ENCODE measurements around the gene PSMG1.
A peak's percentile ranks its signal among the peaks of the same experiment; 100 is the strongest.
"Not testable (repeated sequence)": the region's sequence is repeated elsewhere in the genome, so short reads cannot be mapped to it uniquely, and the experiment has no call there.

Gene PSMG1

DNA sequence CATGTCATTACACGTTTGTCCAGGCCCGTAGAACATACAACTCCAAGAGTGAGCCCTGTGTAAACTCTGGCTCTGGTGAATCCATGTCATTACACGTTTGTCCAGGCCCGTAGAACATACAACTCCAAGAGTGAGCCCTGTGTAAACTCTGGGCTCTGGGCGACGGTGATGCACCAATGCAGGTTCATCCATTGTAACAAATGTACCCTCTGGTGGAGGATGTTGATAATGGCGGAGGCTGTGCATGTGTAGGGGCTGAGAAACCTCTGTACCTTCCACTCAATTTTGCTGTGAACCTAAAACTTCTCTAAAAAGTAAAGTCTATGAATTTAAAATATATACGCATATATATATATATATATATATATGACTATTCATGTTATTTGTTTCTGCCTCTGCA is 47.1 kb downstream of the PSMG1 start:
- H3K4me3 ChIP-seq (ENCODE audit: low read depth, low read length); H3K27me3 ChIP-seq (replicated peaks); H3K27ac ChIP-seq; H3K36me3 ChIP-seq (replicated peaks); in situ Hi-C loops (cut with HindIII; ENCODE audit: low pct_ligation_motif_present, low sequenced_read_pairs): not testable (repeated sequence)
- TF ChIP-seq, protein P1, sequence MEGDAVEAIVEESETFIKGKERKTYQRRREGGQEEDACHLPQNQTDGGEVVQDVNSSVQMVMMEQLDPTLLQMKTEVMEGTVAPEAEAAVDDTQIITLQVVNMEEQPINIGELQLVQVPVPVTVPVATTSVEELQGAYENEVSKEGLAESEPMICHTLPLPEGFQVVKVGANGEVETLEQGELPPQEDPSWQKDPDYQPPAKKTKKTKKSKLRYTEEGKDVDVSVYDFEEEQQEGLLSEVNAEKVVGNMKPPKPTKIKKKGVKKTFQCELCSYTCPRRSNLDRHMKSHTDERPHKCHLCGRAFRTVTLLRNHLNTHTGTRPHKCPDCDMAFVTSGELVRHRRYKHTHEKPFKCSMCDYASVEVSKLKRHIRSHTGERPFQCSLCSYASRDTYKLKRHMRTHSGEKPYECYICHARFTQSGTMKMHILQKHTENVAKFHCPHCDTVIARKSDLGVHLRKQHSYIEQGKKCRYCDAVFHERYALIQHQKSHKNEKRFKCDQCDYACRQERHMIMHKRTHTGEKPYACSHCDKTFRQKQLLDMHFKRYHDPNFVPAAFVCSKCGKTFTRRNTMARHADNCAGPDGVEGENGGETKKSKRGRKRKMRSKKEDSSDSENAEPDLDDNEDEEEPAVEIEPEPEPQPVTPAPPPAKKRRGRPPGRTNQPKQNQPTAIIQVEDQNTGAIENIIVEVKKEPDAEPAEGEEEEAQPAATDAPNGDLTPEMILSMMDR (IDR thresholded peaks at IDR 0.05; ENCODE audit: low read depth, low read length, missing control alignments) = peak; percentile 55
- DNase-seq = peak; percentile 35

DNA sequence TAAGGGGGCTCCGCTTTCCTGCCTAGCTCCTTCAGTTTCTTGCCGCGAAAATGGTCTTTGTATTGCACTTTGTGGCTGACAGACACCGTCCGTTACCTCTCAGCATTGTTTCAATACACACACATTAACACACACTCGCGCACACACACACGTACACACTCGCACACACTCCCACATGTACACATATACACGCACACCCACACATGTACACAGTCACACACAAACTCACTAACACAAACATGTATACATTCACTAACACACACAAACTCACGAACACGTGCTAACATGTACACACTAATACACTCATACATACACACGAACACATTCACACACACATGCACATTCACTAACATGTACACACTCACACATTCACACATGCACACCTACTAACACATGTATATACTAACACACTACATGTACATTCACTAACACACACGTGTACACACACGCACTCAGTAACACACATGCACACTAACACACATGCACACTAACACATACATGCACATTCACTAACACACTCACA is 48.9 kb downstream of the PSMG1 start:
- TF ChIP-seq, protein P1 (IDR thresholded peaks at IDR 0.05; ENCODE audit: low read depth, low read length, missing control alignments) = no peak
- DNase-seq = no peak
- in situ Hi-C loops (cut with HindIII; ENCODE audit: low pct_ligation_motif_present, low sequenced_read_pairs) = no loop called here
- Histone ChIP-seq H3K36me3 (replicated peaks) (no peaks in the 10 kb centered on the region), H3K27me3 (replicated peaks) (no peaks in the 10 kb centered on the region), H3K27ac (no peak overlapping the region), H3K4me3 (ENCODE audit: low read depth, low read length) (no peak overlapping the region)

DNA sequence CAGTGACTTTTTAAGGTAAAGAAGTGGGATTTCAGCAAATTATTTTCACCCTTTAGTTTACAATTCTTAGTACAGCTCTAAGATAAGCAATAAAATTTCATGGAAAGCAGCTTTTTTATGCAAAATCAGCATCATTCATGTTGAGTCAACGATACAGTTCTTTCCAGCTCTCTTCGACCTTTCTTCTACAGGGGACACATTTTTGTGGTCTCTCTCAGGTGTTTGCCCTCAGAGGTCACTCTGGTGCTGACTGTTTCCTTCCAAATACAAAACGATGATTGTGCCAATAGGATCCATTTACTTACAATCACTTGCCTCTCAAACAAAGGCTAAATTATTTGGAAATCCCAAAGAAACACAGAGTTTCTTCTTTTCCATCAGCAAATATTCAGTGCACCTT is 51.0 kb downstream of the PSMG1 start:
- no peak overlapping the region for H3K4me3 ChIP-seq (ENCODE audit: low read depth, low read length)
- H3K27ac ChIP-seq = no peak overlapping the region
- in situ Hi-C loops (cut with HindIII; ENCODE audit: low pct_ligation_motif_present, low sequenced_read_pairs) = no loop called here
- no peaks in the 10 kb centered on the region for H3K27me3 ChIP-seq (replicated peaks)
- H3K36me3 ChIP-seq (replicated peaks) = no peaks in the 10 kb centered on the region
- TF ChIP-seq, protein P1 (IDR thresholded peaks at IDR 0.05; ENCODE audit: low read depth, low read length, missing control alignments) = no peak
- no peak for DNase-seq

DNA sequence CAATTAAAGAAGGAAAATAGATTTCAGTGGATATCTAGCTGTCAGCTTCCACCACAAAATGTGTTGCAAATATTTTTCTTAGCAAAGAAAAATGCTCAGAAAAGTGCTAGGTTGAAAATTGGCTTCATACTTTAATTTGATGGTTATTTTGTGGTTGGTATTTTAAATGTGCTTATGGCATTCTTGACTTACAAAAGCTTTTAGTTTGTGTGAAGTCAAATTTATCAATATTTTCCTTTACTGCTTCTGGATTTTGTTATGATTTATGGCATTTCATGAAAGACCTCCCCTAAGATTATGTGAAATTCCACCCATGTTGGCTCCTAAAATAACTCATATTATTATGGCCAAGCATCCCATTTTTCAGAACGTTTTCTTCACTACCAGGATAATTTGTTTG is 51.5 kb downstream of the PSMG1 start:
- no peaks in the 10 kb centered on the region for H3K36me3 ChIP-seq (replicated peaks)
- in situ Hi-C loops (cut with HindIII; ENCODE audit: low pct_ligation_motif_present, low sequenced_read_pairs) = no loop called here
- H3K27me3 ChIP-seq (replicated peaks) = no peaks in the 10 kb centered on the region
- H3K4me3 ChIP-seq (ENCODE audit: low read depth, low read length) = no peak overlapping the region
- TF ChIP-seq, protein P1 (IDR thresholded peaks at IDR 0.05; ENCODE audit: low read depth, low read length, missing control alignments) = no peak
- no peak for DNase-seq
- H3K27ac ChIP-seq = no peak overlapping the region

DNA sequence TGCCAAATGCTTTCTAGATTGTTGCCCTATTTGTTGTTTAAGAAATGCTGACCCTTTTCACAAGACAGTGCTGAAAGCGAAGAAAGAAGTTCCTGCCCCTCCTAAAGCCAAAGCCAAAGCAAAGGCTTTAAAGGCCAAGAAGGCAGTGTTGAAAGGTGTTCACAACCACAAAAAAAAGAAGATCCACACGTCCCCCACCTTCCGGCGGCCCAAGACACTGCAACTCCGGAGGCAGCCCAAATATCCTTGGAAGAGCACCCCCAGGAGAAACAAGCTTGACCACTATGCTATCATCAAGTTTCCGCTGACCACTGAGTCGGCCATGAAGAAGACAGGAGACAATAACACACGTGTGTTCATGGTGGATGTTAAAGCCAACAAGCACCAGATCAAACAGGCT is 55.7 kb downstream of the PSMG1 start:
- no peak for DNase-seq
- no peak overlapping the region for H3K27ac ChIP-seq
- H3K4me3 ChIP-seq (ENCODE audit: low read depth, low read length) = no peak overlapping the region
- TF ChIP-seq, protein P1 (IDR thresholded peaks at IDR 0.05; ENCODE audit: low read depth, low read length, missing control alignments) = no peak
- H3K36me3 ChIP-seq (replicated peaks) = no peaks in the 10 kb centered on the region
- in situ Hi-C loops (cut with HindIII; ENCODE audit: low pct_ligation_motif_present, low sequenced_read_pairs) = no loop called here
- H3K27me3 ChIP-seq (replicated peaks) = no peaks in the 10 kb centered on the region

DNA sequence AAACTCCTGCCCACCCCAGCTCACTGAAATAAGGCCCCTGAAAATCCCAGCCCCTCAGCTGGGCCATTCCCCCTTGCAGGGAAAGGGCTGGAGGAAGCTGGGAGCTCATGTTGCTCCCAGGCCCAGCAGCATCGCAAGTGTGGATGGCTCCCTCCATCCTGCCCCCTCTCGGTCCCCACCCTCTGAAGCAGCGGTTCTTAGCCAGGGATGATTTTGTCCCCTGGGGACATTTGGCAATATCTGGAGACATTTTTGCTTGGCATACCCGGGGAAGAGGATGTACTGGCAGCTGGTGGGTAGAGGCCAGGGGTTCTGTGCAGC is 56.8 kb downstream of the PSMG1 start:
- Histone ChIP-seq H3K27ac (no peak overlapping the region), H3K27me3 (replicated peaks) (no peaks in the 10 kb centered on the region), H3K36me3 (replicated peaks) (no peaks in the 10 kb centered on the region), H3K4me3 (ENCODE audit: low read depth, low read length) (no peak overlapping the region)
- no peak for DNase-seq
- TF ChIP-seq, protein P1 (IDR thresholded peaks at IDR 0.05; ENCODE audit: low read depth, low read length, missing control alignments) = no peak
- in situ Hi-C loops (cut with HindIII; ENCODE audit: low pct_ligation_motif_present, low sequenced_read_pairs) = no loop called here
